GM18868 (cell line): ENCODE measurements around the gene SUPV3L1.
"Not testable (repeated sequence)": the region's sequence is repeated elsewhere in the genome, so short reads cannot be mapped to it uniquely, and the experiment has no call there.

Experiments used
- ATAC-seq: cut with Tn5 transposase; IDR thresholded peaks from one replicate; pipeline ENCODE4 v1.9.1; 2021; ENCODE audit warnings: mild to moderate bottlenecking, moderate library complexity; ENCODE audit not compliant: unreplicated experiment

SUPV3L1 gene

GRCh38 chr10:69228151-69228550, 48.1 kb downstream of the SUPV3L1 start:
- no peak for ATAC-seq

GRCh38 chr10:69229616-69229916, 49.5 kb downstream of the SUPV3L1 start:
- ATAC-seq, result no peak

- no peak for ATAC-seq
These were observed 50.1 kb downstream of the SUPV3L1 start for GRCh38 chr10:69230128-69230527.

- no peak for ATAC-seq
These were observed 52.2 kb downstream of the SUPV3L1 start for GRCh38 chr10:69232252-69232651.

- no peak for ATAC-seq
These were observed 52.9 kb downstream of the SUPV3L1 start for GRCh38 chr10:69232736-69233480.

- ATAC-seq, result no peak
These were observed 54.4 kb downstream of the SUPV3L1 start for GRCh38 chr10:69234447-69234846.

GRCh38 chr10:69237528-69238159, 57.6 kb downstream of the SUPV3L1 start:
- ATAC-seq, result peak; percentile 80

GRCh38 chr10:69239136-69239535, 59.1 kb downstream of the SUPV3L1 start:
- no peak for ATAC-seq

- ATAC-seq, result no peak
These were observed 59.9 kb downstream of the SUPV3L1 start for GRCh38 chr10:69239816-69240434.

- no peak for ATAC-seq
These were observed 60.4 kb downstream of the SUPV3L1 start for GRCh38 chr10:69240455-69240854.

- ATAC-seq, result no peak
These were observed 61.5 kb downstream of the SUPV3L1 start for GRCh38 chr10:69241575-69241974.

- ATAC-seq, result no peak
These were observed 62.2 kb downstream of the SUPV3L1 start for GRCh38 chr10:69242040-69242851.

GRCh38 chr10:69242852-69243212, 62.8 kb downstream of the SUPV3L1 start:
- ATAC-seq, result no peak

- ATAC-seq, result no peak
These were observed 63.8 kb downstream of the SUPV3L1 start for GRCh38 chr10:69243817-69244216.

GRCh38 chr10:69246036-69246435, 66.0 kb downstream of the SUPV3L1 start:
- ATAC-seq, result no peak

- ATAC-seq, result no peak
These were observed 66.7 kb downstream of the SUPV3L1 start for GRCh38 chr10:69246581-69247312.

GRCh38 chr10:69247313-69247710, 67.3 kb downstream of the SUPV3L1 start:
- ATAC-seq, result no peak

- ATAC-seq, result no peak
These were observed 68.2 kb downstream of the SUPV3L1 start for GRCh38 chr10:69248117-69248730.

GRCh38 chr10:69250041-69250440, 70.0 kb downstream of the SUPV3L1 start:
- ATAC-seq, result no peak

GRCh38 chr10:69251417-69251816, 71.4 kb downstream of the SUPV3L1 start:
- ATAC-seq, result not testable (repeated sequence)
